Endometrium (tissue), 2 donors: ENCODE data around the gene HTRA1.

Experiments
- FAIRE-seq: peaks from 2 replicates; lab custom pipeline; 2012; peaks lifted over from hg19 to GRCh38; lab: Jason Lieb, UNC
- donor health status: control.
- donor health status: control.

The HTRA1 gene

GRCh38 chr10:122516734-122517133, 55.4 kb downstream of the HTRA1 start:
- no peak for FAIRE-seq

GRCh38 chr10:122519144-122519543, 57.8 kb downstream of the HTRA1 start:
- FAIRE-seq = no peak

- FAIRE-seq = no peak
Observed at GRCh38 chr10:122519873-122520272, 58.5 kb downstream of the HTRA1 start.

- FAIRE-seq = no peak
Observed at GRCh38 chr10:122521011-122521410, 59.7 kb downstream of the HTRA1 start.

DNA sequence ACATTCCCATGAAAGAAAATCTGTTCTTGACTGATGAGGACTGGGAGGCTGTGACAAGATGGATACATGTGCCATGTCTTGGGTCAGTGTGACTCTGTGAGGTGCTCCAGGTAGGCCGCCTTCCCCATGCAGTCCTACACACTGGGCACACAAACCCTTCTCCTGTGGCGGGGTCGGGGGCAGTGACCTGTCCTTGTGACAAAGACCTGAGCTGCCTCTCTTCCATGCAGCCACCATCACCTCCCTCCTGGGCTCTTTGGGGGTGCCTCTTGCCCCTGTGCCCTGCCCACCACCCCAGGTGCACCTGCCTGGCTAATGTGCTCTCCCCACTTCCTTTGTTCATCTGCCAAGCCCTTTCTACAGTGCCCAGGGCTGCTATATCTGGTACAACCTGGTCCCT, 63.5 kb downstream of the HTRA1 start:
- no peak for FAIRE-seq

- no peak for FAIRE-seq
Observed at GRCh38 chr10:122525788-122526187, 64.4 kb downstream of the HTRA1 start.

- FAIRE-seq = no peak
Observed at GRCh38 chr10:122526892-122527291, 65.5 kb downstream of the HTRA1 start.

DNA sequence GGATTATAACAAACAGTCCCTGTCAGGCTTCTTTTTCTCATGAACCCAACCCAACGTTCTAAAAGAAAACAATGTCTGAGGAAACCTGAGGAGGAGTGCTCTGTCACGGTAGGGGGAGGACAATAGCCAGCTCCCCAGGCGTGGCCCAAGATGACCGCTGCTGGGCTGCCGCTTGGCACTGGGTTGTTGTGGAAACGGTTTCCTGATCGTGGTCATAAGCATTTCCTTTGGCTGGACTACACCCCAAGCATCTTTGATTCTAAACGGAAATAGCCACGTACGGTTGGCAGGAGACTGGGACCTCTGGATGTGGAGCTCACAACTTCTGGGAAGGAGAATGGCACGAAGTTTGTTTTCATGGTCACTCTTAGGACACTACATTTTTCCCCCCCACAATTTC, 68.8 kb downstream of the HTRA1 start:
- FAIRE-seq = no peak

GRCh38 chr10:122531261-122531660, 69.9 kb downstream of the HTRA1 start:
- FAIRE-seq = no peak

DNA sequence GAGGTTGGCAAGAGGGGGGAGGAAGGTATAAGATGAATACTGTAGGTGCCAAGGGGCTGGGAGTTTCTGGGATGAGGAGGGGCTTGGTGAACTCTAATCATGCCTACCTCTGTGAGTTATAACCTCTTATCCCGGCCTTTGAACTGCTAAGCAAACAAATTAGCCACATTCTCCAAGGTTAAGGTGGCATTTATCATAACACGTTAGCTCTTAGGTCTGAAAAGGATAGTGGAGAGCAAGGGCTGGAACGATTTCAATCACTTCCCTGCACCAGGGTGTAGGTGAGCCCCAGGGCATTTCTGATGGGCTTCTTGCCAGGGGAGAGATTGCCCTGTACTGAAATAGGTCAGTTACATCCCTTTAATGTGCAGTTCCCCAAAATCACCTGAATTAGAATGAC, 70.6 kb downstream of the HTRA1 start:
- no peak for FAIRE-seq

DNA sequence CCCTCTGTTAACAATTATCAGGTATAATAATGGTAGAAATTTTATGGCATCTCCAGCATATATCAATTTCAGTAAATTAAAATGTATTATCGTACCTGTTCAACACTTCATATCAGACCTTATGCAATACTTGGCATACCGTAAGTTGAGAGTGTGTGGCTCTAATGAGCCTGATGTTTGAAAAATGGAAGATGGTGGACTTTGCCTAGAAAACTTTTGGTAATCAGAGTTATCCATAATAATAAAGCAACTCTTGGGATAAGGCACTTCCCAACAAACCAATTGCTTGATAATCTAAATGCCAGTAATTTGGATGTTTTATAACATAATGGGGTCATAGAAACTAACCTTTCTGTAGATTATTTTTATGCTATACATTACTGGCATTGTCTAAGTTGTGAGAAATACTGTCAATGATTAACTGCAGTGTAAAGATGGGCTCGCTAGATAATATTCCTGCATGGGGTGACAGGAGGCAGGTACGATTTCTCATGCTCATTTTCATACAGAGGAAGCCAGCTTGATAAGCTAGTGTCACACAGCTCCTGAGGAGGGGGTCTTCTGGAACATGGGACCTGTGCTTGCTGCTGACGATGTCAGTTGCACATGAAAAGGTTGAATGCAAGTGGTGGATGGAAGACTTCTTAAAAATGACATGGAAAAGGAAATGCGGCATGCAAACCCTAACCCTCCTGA, 71.4 kb downstream of the HTRA1 start:
- FAIRE-seq = no peak

GRCh38 chr10:122537545-122537944, 76.2 kb downstream of the HTRA1 start:
- no peak for FAIRE-seq

- FAIRE-seq = no peak
Observed at GRCh38 chr10:122541541-122542002, 80.2 kb downstream of the HTRA1 start.

GRCh38 chr10:122543676-122544445, 82.5 kb downstream of the HTRA1 start:
- FAIRE-seq = no peak

GRCh38 chr10:122544493-122544892, 83.1 kb downstream of the HTRA1 start:
- FAIRE-seq = no peak

GRCh38 chr10:122546242-122546641, 84.9 kb downstream of the HTRA1 start:
- FAIRE-seq = no peak

GRCh38 chr10:122548407-122549085, 87.2 kb downstream of the HTRA1 start:
- no peak for FAIRE-seq

- no peak for FAIRE-seq
Observed at GRCh38 chr10:122549636-122550035, 88.3 kb downstream of the HTRA1 start.

DNA sequence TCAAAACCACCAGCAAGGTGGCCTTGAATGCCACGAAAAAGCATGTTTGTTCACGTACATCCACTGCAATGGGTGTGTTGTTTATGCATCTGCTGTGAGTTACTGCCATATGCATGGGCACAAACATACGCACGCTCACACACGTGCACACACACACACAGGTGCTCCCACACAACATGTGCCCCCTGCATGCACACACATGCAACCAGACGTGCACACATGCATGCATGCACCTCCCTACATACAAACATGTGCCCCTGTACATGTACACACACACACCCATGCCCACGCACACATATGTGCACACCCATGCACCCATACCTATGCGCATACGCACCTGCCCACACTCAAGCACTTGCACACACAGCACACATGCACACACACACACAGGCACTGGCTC, 89.1 kb downstream of the HTRA1 start:
- FAIRE-seq = no peak

DNA sequence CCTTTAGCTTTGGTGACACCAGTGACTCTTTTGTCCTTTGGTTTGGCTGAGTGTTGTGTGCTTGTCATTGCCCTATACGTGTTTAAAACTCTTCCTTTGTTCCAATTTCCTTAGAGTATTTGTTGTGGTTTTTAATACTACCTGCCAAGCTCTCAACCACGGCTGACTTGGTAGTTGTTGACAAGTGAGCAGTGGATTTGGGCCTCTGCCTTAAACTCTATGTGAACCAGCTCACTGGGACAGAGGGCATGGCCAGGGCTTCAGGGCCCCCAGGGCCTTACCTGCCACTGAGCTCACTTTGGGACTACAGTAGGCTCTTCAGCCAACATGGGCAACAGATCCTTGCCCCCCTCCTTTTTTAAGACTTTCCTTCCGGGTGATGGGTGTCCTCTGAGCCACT, 89.6 kb downstream of the HTRA1 start:
- FAIRE-seq = no peak

GRCh38 chr10:122551450-122551849, 90.1 kb downstream of the HTRA1 start:
- no peak for FAIRE-seq

DNA sequence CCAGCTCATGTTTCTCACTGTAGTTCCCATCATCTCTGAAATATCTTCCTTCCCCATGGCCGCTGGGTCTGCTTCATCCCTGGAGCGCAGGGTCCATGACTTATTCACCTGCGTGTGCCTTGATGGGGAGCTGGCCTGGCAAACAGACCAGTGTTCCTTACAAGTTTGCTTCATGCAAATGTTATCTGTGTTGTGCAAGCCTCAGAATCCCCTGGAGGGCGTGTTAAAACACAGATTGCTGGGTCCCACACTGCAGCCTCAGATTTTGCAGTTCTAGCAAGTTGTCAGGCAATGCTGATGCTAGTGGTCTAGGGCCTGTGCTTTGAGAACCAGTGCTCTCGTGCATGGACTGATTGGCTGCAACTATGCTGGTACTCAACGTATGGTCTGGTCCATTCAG, 92.0 kb downstream of the HTRA1 start:
- no peak for FAIRE-seq
